Measurements from ENCODE around the gene NOTUM. TPM values are rescaled to one million over a fixed set of nuclear protein-coding genes. Genes with fewer than 3 reads are reported as not detected.

NOTUM gene
- total and polyA plus RNA-seq, 9 of the 15 experiments (the other 6 are each of a cell fraction or from before 2014, with no cell fraction given), result 0.03 to 14.0 (median 4.1) TPM

GRCh38 chr17:81996757-81997441 is 35.9 kb upstream of the NOTUM start:
- intact Hi-C loops (cut with micrococcal nuclease), result no loop called here
- peaks cover 0 to 72% of the 10 kb centered on the region in 2 experiments; a peak in 2 of 5 replicates for H3K4me1 ChIP-seq (replicated peaks in 1 of 2; ENCODE audit: control insufficient read depth in 2 of 2, insufficient read depth in 2 of 2, low read length in 2 of 2)

GRCh38 chr17:81996232-81996756 is 35.3 kb upstream of the NOTUM start:
- WGBS (ENCODE audit: insufficient coverage, low coverage, missing lambda C conversion rate), result 84% methylated on average over 10 of the region's 28 CpGs
- ATAC-seq (no peak), FAIRE-seq (no peak), DNase-seq (ENCODE audit: extremely low read depth in 1 of 4, low spot score in 3 of 4) (no peak)
- Histone ChIP-seq H4K20me1 (replicated peaks; ENCODE audit: control insufficient read depth, insufficient read depth, low read length) (no peaks in the 10 kb centered on the region), H3K9me1 (ENCODE audit: control insufficient read depth, insufficient read depth, low read length) (peaks cover 3% of the 10 kb centered on the region), H3K4me1 (replicated peaks in 1 of 2; ENCODE audit: control insufficient read depth in 2 of 2, insufficient read depth in 2 of 2, low read length in 2 of 2) (peaks cover 0 to 73% of the 10 kb centered on the region in 2 experiments; a peak in 2 of 5 replicates), H2AFZ (ENCODE audit: low read depth, low read length) (no peak overlapping the region), H3K27ac (ENCODE audit: extremely low read depth, low read depth, low read length) (no peak overlapping the region), H3K9ac (ENCODE audit: insufficient read depth in 1 of 2, low read depth in 2 of 2, low read length in 2 of 2) (peak overlapping the region in 1 of 2 experiments; percentile 35; a peak in 1 of 4 replicates), H3K4me3 (no peak overlapping the region), H3K4me2 (ENCODE audit: insufficient read depth, low read length) (no peak overlapping the region), H3K27me3 (ENCODE audit: control insufficient read depth in 2 of 2, insufficient read depth in 2 of 2, low read length in 2 of 2) (no peaks in the 10 kb centered on the region), H3K9me3 (replicated peaks; ENCODE audit: control insufficient read depth, insufficient read depth, low read depth, low read length) (no peaks in the 10 kb centered on the region), H3K36me3 (ENCODE audit: control insufficient read depth, insufficient read depth, low read length) (peaks cover 10% of the 10 kb centered on the region; the same call in 1 of the 3 replicates), H3K79me2 (ENCODE audit: control insufficient read depth, insufficient read depth, low read length) (no peaks in the 10 kb centered on the region)
- intact Hi-C loops (cut with micrococcal nuclease) (no loop called here), in situ Hi-C loops (cut with MboI) (no loop called here)
- no TSS peak for BruUV-seq (replicated peaks)
- TF ChIP-seq THRB (CRISPR knock-in tag; conservative IDR thresholded peaks at IDR 0.05) (no peak), RBFOX2 (IDR thresholded peaks at IDR 0.05; ENCODE audit: low read depth, low read length) (0 out of 2 replicates have a peak, but pooled peaks have one; percentile 10), U2AF1 (optimal IDR thresholded peaks at IDR 0.05; ENCODE audit: low read depth, low read length) (no peak), CREBBP (IDR thresholded peaks at IDR 0.05; ENCODE audit: low read depth, low read length) (no peak)
- CTCF ChIA-PET (ENCODE audit: low intra/inter-chr PET ratio), result no interaction called here
- POLR2A ChIA-PET, result interaction anchor here (1.0 kb wide), 1 partner anchor 10 kb away, joined by 3 read pairs; no protein-coding TSS in a partner anchor

More at GRCh38 chr17:81996757-81997441, 35.9 kb upstream of the NOTUM start:
- 88% methylated on average over 26 of the region's 30 CpGs for whole genome bisulfite sequencing (ENCODE audit: insufficient coverage, low coverage, missing lambda C conversion rate)
- in situ Hi-C loops (cut with MboI), result no loop called here
- Histone ChIP-seq H3K9me3 (replicated peaks; ENCODE audit: control insufficient read depth, insufficient read depth, low read depth, low read length) (no peaks in the 10 kb centered on the region), H3K27ac (ENCODE audit: extremely low read depth, low read depth, low read length) (no peak overlapping the region), H3K36me3 (ENCODE audit: control insufficient read depth, insufficient read depth, low read length) (peaks cover 10% of the 10 kb centered on the region; the same call in 1 of the 3 replicates), H4K20me1 (replicated peaks; ENCODE audit: control insufficient read depth, insufficient read depth, low read length) (no peaks in the 10 kb centered on the region), H3K9me1 (ENCODE audit: control insufficient read depth, insufficient read depth, low read length) (peaks cover 3% of the 10 kb centered on the region), H2AFZ (ENCODE audit: low read depth, low read length) (no peak overlapping the region), H3K4me3 (no peak overlapping the region), H3K9ac (ENCODE audit: insufficient read depth in 1 of 2, low read depth in 2 of 2, low read length in 2 of 2) (peak overlapping the region in 1 of 2 experiments; percentile 20; a peak in 1 of 4 replicates), H3K79me2 (ENCODE audit: control insufficient read depth, insufficient read depth, low read length) (no peaks in the 10 kb centered on the region), H3K27me3 (ENCODE audit: control insufficient read depth in 2 of 2, insufficient read depth in 2 of 2, low read length in 2 of 2) (no peaks in the 10 kb centered on the region), H3K4me2 (ENCODE audit: insufficient read depth, low read length) (no peak overlapping the region)
- DNase-seq (ENCODE audit: extremely low read depth in 1 of 4, low spot score in 3 of 4), result no peak
- ChIA-PET POLR2A (interaction anchor here (0.6 to 1.0 kb wide), 4 partner anchors 8 to 176 kb away, joined by 3 to 5 read pairs (median 3); no protein-coding TSS in a partner anchor), CTCF (ENCODE audit: low intra/inter-chr PET ratio) (no interaction called here)
- no TSS peak for BruUV-seq (replicated peaks)
- 0 out of 2 replicates have a peak, but pooled peaks have one; percentile 24 for TF ChIP-seq POLR2G (IDR thresholded peaks at IDR 0.05; ENCODE audit: low read depth, low read length)
- no peak for TF ChIP-seq ARID2 (IDR thresholded peaks at IDR 0.05)
- no peak for FAIRE-seq
- ATAC-seq, result no peak; the same call in 2 of the 3 replicates
